NB4 (cell line): Measurements from ENCODE around the gene NTRK2.

Source experiments
- POLR2A ChIP-seq: IDR thresholded peaks from 2 replicates; pipeline ENCODE4 v1.6.1; 2011; ENCODE audit warnings: mild to moderate bottlenecking; ENCODE audit not compliant: insufficient read length; ENCODE audit errors: extremely low read depth
- TF ChIP-seq, protein P1 (sequence below): IDR thresholded peaks from one replicate; pipeline ENCODE4 v1.5.1; 2012; ENCODE audit warnings: low read depth, low read length

DNA sequence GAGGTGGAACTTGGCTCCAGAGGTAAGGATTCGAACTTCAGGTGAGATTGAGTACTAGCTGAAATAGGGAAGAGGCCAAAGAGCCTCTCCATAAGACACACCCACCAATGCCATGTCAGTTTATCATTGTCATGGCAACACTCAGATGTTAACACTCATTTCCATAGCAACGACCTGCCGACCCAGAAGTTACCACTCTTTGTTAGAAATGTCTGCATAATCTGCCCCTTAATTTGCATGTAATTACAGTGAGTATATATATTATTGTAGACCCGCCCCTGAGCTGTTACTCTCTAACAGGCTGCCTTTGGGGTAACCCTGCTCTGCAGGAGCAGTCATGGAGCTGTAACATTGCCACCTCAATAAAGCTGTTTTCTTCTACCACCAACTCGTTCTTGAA lies 10.2 kb upstream of the NTRK2 start:
- TF ChIP-seq, protein P1, sequence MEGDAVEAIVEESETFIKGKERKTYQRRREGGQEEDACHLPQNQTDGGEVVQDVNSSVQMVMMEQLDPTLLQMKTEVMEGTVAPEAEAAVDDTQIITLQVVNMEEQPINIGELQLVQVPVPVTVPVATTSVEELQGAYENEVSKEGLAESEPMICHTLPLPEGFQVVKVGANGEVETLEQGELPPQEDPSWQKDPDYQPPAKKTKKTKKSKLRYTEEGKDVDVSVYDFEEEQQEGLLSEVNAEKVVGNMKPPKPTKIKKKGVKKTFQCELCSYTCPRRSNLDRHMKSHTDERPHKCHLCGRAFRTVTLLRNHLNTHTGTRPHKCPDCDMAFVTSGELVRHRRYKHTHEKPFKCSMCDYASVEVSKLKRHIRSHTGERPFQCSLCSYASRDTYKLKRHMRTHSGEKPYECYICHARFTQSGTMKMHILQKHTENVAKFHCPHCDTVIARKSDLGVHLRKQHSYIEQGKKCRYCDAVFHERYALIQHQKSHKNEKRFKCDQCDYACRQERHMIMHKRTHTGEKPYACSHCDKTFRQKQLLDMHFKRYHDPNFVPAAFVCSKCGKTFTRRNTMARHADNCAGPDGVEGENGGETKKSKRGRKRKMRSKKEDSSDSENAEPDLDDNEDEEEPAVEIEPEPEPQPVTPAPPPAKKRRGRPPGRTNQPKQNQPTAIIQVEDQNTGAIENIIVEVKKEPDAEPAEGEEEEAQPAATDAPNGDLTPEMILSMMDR: no peak
- no peak for TF ChIP-seq POLR2A
